Activated CD8-positive, alpha-beta memory T cell treated with anti-CD3 and anti-CD28 coated beads, Interleukin-2, amount 10 ng/mL, durations not matched to agents 7 days and 5 days (primary cell): Measurements from ENCODE around the gene OSBP2. TPM values are rescaled to one million over a fixed set of nuclear protein-coding genes. Genes with fewer than 3 reads are reported as not detected.
A peak's percentile ranks its signal among the peaks of the same experiment; 100 is the strongest.

Experiments
- ATAC-seq: fragments of 150-1000 bp; cut with Tn5 transposase; one replicate; pipeline ENCODE4 v1.10.0; 2021; ENCODE audit warnings: moderate library complexity
- CTCF ChIA-PET: fragments of 350-600 bp; sonication (Branson Sonifier 250); formaldehyde crosslinking; loops from one replicate; lab custom pipeline; 2021; ENCODE audit warnings: antibody characterized with exemption; lab: Charles Lee
- DNase-seq: peaks from one replicate; pipeline ENCODE4 v3.0.0-alpha.2; 2020
- H3K27ac Mint-ChIP-seq: one replicate; pipeline ENCODE4 v1.8.0; 2021; ENCODE audit warnings: mild to moderate bottlenecking, mixed read lengths
- H3K27me3 Mint-ChIP-seq: one replicate; pipeline ENCODE4 v1.8.0; 2021; ENCODE audit warnings: mixed read lengths
- H3K36me3 Mint-ChIP-seq: one replicate; pipeline ENCODE4 v1.8.0; 2021; ENCODE audit warnings: mild to moderate bottlenecking, mixed read lengths
- H3K4me1 Mint-ChIP-seq: one replicate; pipeline ENCODE4 v1.8.0; 2021; ENCODE audit warnings: mixed read lengths
- H3K4me3 Mint-ChIP-seq: one replicate; pipeline ENCODE4 v1.8.0; 2021; ENCODE audit warnings: mild to moderate bottlenecking, moderate library complexity, mixed read lengths
- H3K9me3 Mint-ChIP-seq: one replicate; pipeline ENCODE4 v1.8.0; 2022; ENCODE audit warnings: low read depth, mixed read lengths
- total RNA-seq, 2 experiments: library from RNA; stranded (reverse); gene quantifications; one replicate each; pipeline ENCODE4 v1.2.3, GENCODE V29; 2021

Gene OSBP2
- total RNA-seq, 2 experiments from 2014 or later = 1.7 to 4.3 TPM

DNA sequence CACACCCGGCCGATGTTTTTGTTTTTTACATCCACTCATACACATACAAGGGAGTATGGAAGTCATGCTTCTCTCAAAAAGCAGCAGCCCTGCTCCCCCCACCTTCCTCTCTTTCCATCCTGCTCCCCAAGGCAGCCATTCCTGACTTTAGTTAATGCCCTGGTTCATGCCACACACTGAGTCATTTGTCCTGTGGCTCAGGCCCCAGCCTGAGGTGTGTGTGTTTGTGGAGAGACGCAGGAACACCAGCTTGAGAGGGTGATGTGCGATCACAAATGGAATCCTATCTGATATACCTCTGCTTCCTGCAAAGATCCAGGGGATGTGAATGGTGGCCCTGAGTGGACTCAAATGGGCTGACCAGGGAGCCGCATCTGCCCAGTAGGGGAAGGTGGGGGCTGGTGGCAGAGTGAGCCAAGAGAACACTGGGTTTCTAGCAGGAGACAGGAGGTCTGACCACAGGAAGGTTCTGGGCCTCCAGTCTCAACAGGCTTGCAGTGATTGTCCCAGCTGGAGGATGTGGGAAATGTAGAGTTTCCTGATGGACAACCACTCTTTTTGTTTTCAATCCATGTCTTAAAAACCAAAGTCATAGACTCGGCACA, 86.7 kb downstream of the OSBP2 start:
- CTCF ChIA-PET = no interaction called here
- no peaks in the 10 kb centered on the region for H3K36me3 Mint-ChIP-seq
- no peak for DNase-seq
- H3K27me3 Mint-ChIP-seq = no peaks in the 10 kb centered on the region
- H3K4me3 Mint-ChIP-seq = no peak overlapping the region
- H3K27ac Mint-ChIP-seq = no peak overlapping the region
- H3K9me3 Mint-ChIP-seq = no peaks in the 10 kb centered on the region
- ATAC-seq = no peak
- peaks cover 8% of the 10 kb centered on the region for H3K4me1 Mint-ChIP-seq

DNA sequence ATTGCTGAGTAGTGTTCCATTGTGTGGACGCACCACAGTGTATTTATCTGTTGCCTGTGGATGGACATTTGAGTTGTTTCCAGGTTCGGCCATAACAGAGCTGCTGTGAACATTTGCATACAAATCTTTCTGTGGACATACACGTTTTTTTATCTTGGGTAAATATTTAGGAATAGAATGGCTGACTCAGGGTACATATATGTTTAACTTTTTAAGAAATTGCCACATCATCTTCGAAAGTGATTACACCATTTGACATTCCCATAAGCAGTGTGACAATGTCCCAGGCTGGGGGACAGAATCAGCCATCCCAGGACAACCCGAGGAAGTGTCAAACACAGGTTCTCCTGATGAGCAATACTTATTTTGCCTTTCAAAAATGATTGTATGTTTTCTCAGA, 87.9 kb downstream of the OSBP2 start:
- CTCF ChIA-PET = no interaction called here
- Mint-ChIP-seq H3K36me3 (no peaks in the 10 kb centered on the region), H3K9me3 (no peaks in the 10 kb centered on the region), H3K4me3 (no peak overlapping the region), H3K4me1 (peaks cover 8% of the 10 kb centered on the region), H3K27me3 (no peaks in the 10 kb centered on the region), H3K27ac (no peak overlapping the region)
- DNase-seq (no peak), ATAC-seq (no peak)

- DNase-seq (no peak), ATAC-seq (no peak)
- CTCF ChIA-PET = no interaction called here
- no peak overlapping the region for H3K27ac Mint-ChIP-seq
- no peaks in the 10 kb centered on the region for H3K36me3 Mint-ChIP-seq
- peaks cover 8% of the 10 kb centered on the region for H3K4me1 Mint-ChIP-seq
- no peaks in the 10 kb centered on the region for H3K27me3 Mint-ChIP-seq
- H3K4me3 Mint-ChIP-seq = no peak overlapping the region
- H3K9me3 Mint-ChIP-seq = no peaks in the 10 kb centered on the region
Observed at GRCh38 chr22:30783021-30783420, 88.3 kb downstream of the OSBP2 start.

DNA sequence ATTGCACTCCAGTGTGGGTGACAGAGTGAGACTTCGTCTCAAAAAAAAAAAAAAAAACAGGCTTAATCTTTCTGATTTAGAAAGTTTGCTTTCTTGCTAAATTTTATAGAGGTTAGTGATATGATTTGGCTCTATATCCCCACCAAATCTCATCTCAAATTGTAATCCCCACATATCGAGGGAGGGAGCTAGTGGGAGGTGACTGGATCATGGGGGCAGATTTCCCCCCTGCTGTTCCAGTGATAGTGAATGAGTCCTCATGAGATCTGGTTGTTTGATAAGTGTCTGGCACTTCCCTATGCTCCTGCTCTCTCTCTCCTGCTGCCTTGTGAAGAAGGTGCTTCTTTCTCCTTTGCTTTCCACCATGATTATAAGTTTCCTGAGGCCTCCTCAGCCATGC, 90.9 kb downstream of the OSBP2 start:
- H3K27me3 Mint-ChIP-seq = peaks cover 2% of the 10 kb centered on the region
- no peaks in the 10 kb centered on the region for H3K36me3 Mint-ChIP-seq
- DNase-seq = no peak
- no peak overlapping the region for H3K4me3 Mint-ChIP-seq
- H3K4me1 Mint-ChIP-seq = no peaks in the 10 kb centered on the region
- CTCF ChIA-PET = no interaction called here
- no peak for ATAC-seq
- no peaks in the 10 kb centered on the region for H3K9me3 Mint-ChIP-seq
- H3K27ac Mint-ChIP-seq = no peak overlapping the region

GRCh38 chr22:30790366-30790765, 95.7 kb downstream of the OSBP2 start:
- CTCF ChIA-PET = interaction anchor here (0.7 kb wide), 1 partner anchor 317 kb away, joined by 3 read pairs; the partner anchor contains the start of gene SELENOM
- no peak overlapping the region for H3K4me3 Mint-ChIP-seq

DNA sequence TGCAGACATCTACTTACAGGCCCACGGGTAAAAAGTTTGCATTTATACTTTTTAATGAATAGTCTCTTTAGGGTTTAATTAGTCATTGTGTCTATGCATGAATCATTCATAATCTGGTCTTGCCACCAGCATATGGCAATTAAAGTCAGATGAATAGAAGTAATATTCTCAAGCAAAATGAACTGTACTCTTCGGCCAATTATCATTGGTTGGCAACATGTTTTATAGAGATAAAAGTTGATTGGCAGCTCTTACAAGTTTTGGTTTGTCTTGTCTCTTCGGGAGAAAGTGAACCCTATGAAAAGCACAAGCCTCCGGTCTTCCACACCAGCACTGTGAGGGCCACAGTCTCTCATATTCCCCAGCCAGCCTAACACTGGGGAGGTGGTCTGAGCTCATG, 97.8 kb downstream of the OSBP2 start:
- CTCF ChIA-PET = no interaction called here
- H3K4me1 Mint-ChIP-seq = no peaks in the 10 kb centered on the region
- no peak for ATAC-seq
- peaks cover 2% of the 10 kb centered on the region for H3K36me3 Mint-ChIP-seq
- H3K4me3 Mint-ChIP-seq = no peak overlapping the region
- DNase-seq = no peak
- H3K27ac Mint-ChIP-seq = no peak overlapping the region
- H3K9me3 Mint-ChIP-seq = no peaks in the 10 kb centered on the region
- peaks cover 2% of the 10 kb centered on the region for H3K27me3 Mint-ChIP-seq

More at GRCh38 chr22:30790366-30790765, 95.7 kb downstream of the OSBP2 start:
- Mint-ChIP-seq H3K27me3 (peaks cover 2% of the 10 kb centered on the region), H3K4me1 (no peaks in the 10 kb centered on the region), H3K9me3 (no peaks in the 10 kb centered on the region), H3K27ac (no peak overlapping the region), H3K36me3 (no peaks in the 10 kb centered on the region)
- DNase-seq = no peak
- ATAC-seq = no peak

- ATAC-seq (no peak), DNase-seq (no peak)
- H3K4me3 Mint-ChIP-seq = no peak overlapping the region
- no peaks in the 10 kb centered on the region for H3K9me3 Mint-ChIP-seq
- H3K27me3 Mint-ChIP-seq = peaks cover 4% of the 10 kb centered on the region
- peaks cover 2% of the 10 kb centered on the region for H3K36me3 Mint-ChIP-seq
- no peak overlapping the region for H3K27ac Mint-ChIP-seq
- CTCF ChIA-PET = no interaction called here
- no peaks in the 10 kb centered on the region for H3K4me1 Mint-ChIP-seq
Observed at GRCh38 chr22:30795118-30795517, 100.4 kb downstream of the OSBP2 start.

DNA sequence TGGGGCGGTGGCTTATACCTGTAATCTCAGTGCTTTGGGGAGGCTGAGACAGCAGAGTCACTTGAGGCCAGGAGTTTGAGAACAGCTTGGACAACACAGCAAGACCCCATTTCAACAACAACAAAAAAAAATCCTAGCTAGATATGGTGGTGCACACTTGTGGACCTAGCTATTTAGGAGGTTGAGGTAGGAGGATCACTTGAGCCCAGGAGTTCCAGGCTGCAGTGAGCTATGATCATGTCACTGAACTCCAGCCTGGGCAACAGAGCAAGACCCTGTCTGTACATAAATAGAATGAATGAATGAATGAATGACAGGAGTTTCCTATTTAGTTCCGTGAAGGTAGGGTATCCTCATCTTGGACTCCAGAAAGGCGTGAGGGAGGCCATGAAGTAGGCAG, 107.0 kb downstream of the OSBP2 start:
- no peak for ATAC-seq
- H3K4me1 Mint-ChIP-seq = peaks cover 9% of the 10 kb centered on the region
- no peaks in the 10 kb centered on the region for H3K9me3 Mint-ChIP-seq
- no peak for DNase-seq
- H3K36me3 Mint-ChIP-seq = peaks cover 2% of the 10 kb centered on the region
- peaks cover 43% of the 10 kb centered on the region for H3K27me3 Mint-ChIP-seq
- CTCF ChIA-PET = no interaction called here
- no peak overlapping the region for H3K4me3 Mint-ChIP-seq
- H3K27ac Mint-ChIP-seq = no peak overlapping the region

- Mint-ChIP-seq H3K4me1 (peaks cover 12% of the 10 kb centered on the region), H3K9me3 (no peaks in the 10 kb centered on the region)
- CTCF ChIA-PET = interaction anchor here (1.2 kb wide), 1 partner anchor 282 kb away, joined by 3 read pairs; no protein-coding TSS in a partner anchor
Observed at GRCh38 chr22:30802202-30803166, 107.8 kb downstream of the OSBP2 start.

GRCh38 chr22:30803679-30804078, 109.0 kb downstream of the OSBP2 start:
- CTCF ChIA-PET = no interaction called here
- DNase-seq (no peak), ATAC-seq (no peak)
- H3K4me1 Mint-ChIP-seq = peaks cover 12% of the 10 kb centered on the region
- H3K36me3 Mint-ChIP-seq = no peaks in the 10 kb centered on the region
- no peak overlapping the region for H3K4me3 Mint-ChIP-seq
- peaks cover 43% of the 10 kb centered on the region for H3K27me3 Mint-ChIP-seq
- H3K27ac Mint-ChIP-seq = no peak overlapping the region
- no peaks in the 10 kb centered on the region for H3K9me3 Mint-ChIP-seq

More at GRCh38 chr22:30802202-30803166, 107.8 kb downstream of the OSBP2 start:
- Mint-ChIP-seq H3K27ac (no peak overlapping the region), H3K27me3 (peaks cover 43% of the 10 kb centered on the region), H3K36me3 (no peaks in the 10 kb centered on the region), H3K4me3 (no peak overlapping the region)
- DNase-seq (peak; percentile 75), ATAC-seq (peak; percentile 99)

GRCh38 chr22:30804626-30805025, 110.0 kb downstream of the OSBP2 start:
- H3K27ac Mint-ChIP-seq = no peak overlapping the region
- DNase-seq (no peak), ATAC-seq (no peak)
- H3K4me1 Mint-ChIP-seq = peaks cover 12% of the 10 kb centered on the region
- peaks cover 43% of the 10 kb centered on the region for H3K27me3 Mint-ChIP-seq
- CTCF ChIA-PET = no interaction called here
- H3K9me3 Mint-ChIP-seq = no peaks in the 10 kb centered on the region
- H3K36me3 Mint-ChIP-seq = no peaks in the 10 kb centered on the region
- no peak overlapping the region for H3K4me3 Mint-ChIP-seq

GRCh38 chr22:30806391-30806861, 111.8 kb downstream of the OSBP2 start:
- H3K27me3 Mint-ChIP-seq = peaks cover 26% of the 10 kb centered on the region
- no peak overlapping the region for H3K27ac Mint-ChIP-seq
- H3K4me3 Mint-ChIP-seq = no peak overlapping the region
- CTCF ChIA-PET = interaction anchor here (1.6 kb wide), 1 partner anchor 171 kb away, joined by 4 read pairs; the partner anchor contains the start of gene SLC35E4
- H3K9me3 Mint-ChIP-seq = no peaks in the 10 kb centered on the region
- DNase-seq (no peak), ATAC-seq (no peak)
- no peaks in the 10 kb centered on the region for H3K36me3 Mint-ChIP-seq
- peaks cover 17% of the 10 kb centered on the region for H3K4me1 Mint-ChIP-seq

GRCh38 chr22:30809086-30809485, 114.4 kb downstream of the OSBP2 start:
- H3K27me3 Mint-ChIP-seq = peaks cover 4% of the 10 kb centered on the region
- DNase-seq (no peak), ATAC-seq (no peak)
- no peak overlapping the region for H3K27ac Mint-ChIP-seq
- no peak overlapping the region for H3K4me3 Mint-ChIP-seq
- H3K4me1 Mint-ChIP-seq = peaks cover 17% of the 10 kb centered on the region
- CTCF ChIA-PET = no interaction called here
- no peaks in the 10 kb centered on the region for H3K36me3 Mint-ChIP-seq
- no peaks in the 10 kb centered on the region for H3K9me3 Mint-ChIP-seq
